ENCODE data around the gene ZNF662.

Gene ZNF662

GRCh38 chr3:42867138-42867537 is 38.8 kb upstream of the ZNF662 start:
- H3K9me3 ChIP-seq (ENCODE audit: control insufficient read depth, low read length), result no peaks in the 10 kb centered on the region

DNA sequence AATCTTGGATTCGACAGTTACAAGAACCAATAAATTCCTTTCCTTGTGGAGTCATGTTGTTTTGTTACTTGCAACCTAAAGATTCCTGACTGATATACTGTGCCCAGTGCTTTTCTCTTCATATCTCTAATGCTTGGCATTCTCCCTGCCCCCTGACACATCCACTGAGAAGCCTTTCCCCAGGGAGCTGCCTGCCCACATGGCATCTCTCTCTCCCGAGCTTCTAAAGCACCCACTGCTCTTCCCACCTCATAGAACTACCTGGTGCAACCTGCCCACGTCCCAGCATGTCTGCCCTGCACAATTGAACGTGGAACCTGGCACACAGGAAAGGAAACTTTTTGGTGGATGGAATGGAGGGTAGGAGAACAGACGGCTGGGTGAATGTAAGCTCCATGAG is 37.1 kb upstream of the ZNF662 start:
- no peaks in the 10 kb centered on the region for H3K9me3 ChIP-seq (ENCODE audit: control insufficient read depth, low read length)
- no peak overlapping the region for H2AFZ ChIP-seq (ENCODE audit: low read depth, low read length)
- H3K79me1 ChIP-seq (replicated peaks; ENCODE audit: low read length, poor library complexity, severe bottlenecking), result no peaks in the 10 kb centered on the region
- H2BK12ac ChIP-seq (ENCODE audit: low read length in 2 of 2), result no peak overlapping the region
- peaks cover 12 to 27% of the 10 kb centered on the region in 2 experiments for H3K27me3 ChIP-seq (ENCODE audit: control insufficient read depth in 1 of 2, insufficient read depth in 1 of 2, low read length in 2 of 2)
- H3K23ac ChIP-seq (ENCODE audit: low read length in 2 of 2), result no peak overlapping the region
- no peaks in the 10 kb centered on the region for H3K4me1 ChIP-seq (ENCODE audit: control insufficient read depth, insufficient read depth, low read depth, low read length)
- no peak overlapping the region for H3K14ac ChIP-seq (ENCODE audit: low read length in 2 of 2)
- H3K9ac ChIP-seq (ENCODE audit: low read length), result no peak overlapping the region
- H3K4me2 ChIP-seq (ENCODE audit: low read length, poor library complexity, severe bottlenecking), result no peak overlapping the region
- H3K18ac ChIP-seq (ENCODE audit: low read depth in 1 of 2, low read length in 2 of 2), result no peak overlapping the region
- no peak overlapping the region for H4K91ac ChIP-seq (ENCODE audit: low read length)
- no peak overlapping the region for H2AK5ac ChIP-seq (ENCODE audit: low read length, severe bottlenecking)
- no peak overlapping the region for H3K27ac ChIP-seq (ENCODE audit: low read length, poor library complexity, severe bottlenecking)
- no peaks in the 10 kb centered on the region for H3K36me3 ChIP-seq (ENCODE audit: control insufficient read depth in 1 of 2, insufficient read depth in 2 of 2, low read depth in 1 of 2, low read length in 2 of 2)
- no peak overlapping the region for H3K4me3 ChIP-seq (ENCODE audit: insufficient read depth in 1 of 2, low read depth in 1 of 2, low read length in 2 of 2)
- no peak overlapping the region for H2BK120ac ChIP-seq (ENCODE audit: low read depth, low read length)
- no peak overlapping the region for H2BK5ac ChIP-seq (ENCODE audit: low read depth, low read length, poor library complexity, severe bottlenecking)
- H3K4ac ChIP-seq (ENCODE audit: low read depth in 1 of 2, low read length in 2 of 2), result no peak overlapping the region
- no peak overlapping the region for H4K8ac ChIP-seq (ENCODE audit: low read length)
- no peak overlapping the region for H2BK15ac ChIP-seq (ENCODE audit: low read depth, poor library complexity, severe bottlenecking)
- WGBS, result 46% methylated on average over 5 of the region's 5 CpGs
- DNase-seq, result no peak

More at GRCh38 chr3:42867138-42867537, 38.8 kb upstream of the ZNF662 start:
- Histone ChIP-seq H3K27me3 (ENCODE audit: control insufficient read depth in 1 of 2, insufficient read depth in 1 of 2, low read length in 2 of 2) (peaks cover 9 to 24% of the 10 kb centered on the region in 2 experiments), H3K27ac (ENCODE audit: low read length, poor library complexity, severe bottlenecking) (no peak overlapping the region), H2BK12ac (ENCODE audit: low read length in 2 of 2) (no peak overlapping the region), H3K4ac (ENCODE audit: low read depth in 1 of 2, low read length in 2 of 2) (no peak overlapping the region), H3K23ac (ENCODE audit: low read length in 2 of 2) (no peak overlapping the region), H2BK120ac (ENCODE audit: low read depth, low read length) (no peak overlapping the region), H4K8ac (ENCODE audit: low read length) (no peak overlapping the region), H3K4me2 (ENCODE audit: low read length, poor library complexity, severe bottlenecking) (no peak overlapping the region), H3K18ac (ENCODE audit: low read depth in 1 of 2, low read length in 2 of 2) (no peak overlapping the region), H2AFZ (ENCODE audit: low read depth, low read length) (no peak overlapping the region), H3K79me1 (replicated peaks; ENCODE audit: low read length, poor library complexity, severe bottlenecking) (no peaks in the 10 kb centered on the region), H2AK5ac (ENCODE audit: low read length, severe bottlenecking) (no peak overlapping the region), H3K36me3 (ENCODE audit: control insufficient read depth in 1 of 2, insufficient read depth in 2 of 2, low read depth in 1 of 2, low read length in 2 of 2) (no peaks in the 10 kb centered on the region), H4K91ac (ENCODE audit: low read length) (no peak overlapping the region), H2BK15ac (ENCODE audit: low read depth, poor library complexity, severe bottlenecking) (no peak overlapping the region), H2BK5ac (ENCODE audit: low read depth, low read length, poor library complexity, severe bottlenecking) (no peak overlapping the region), H3K4me1 (ENCODE audit: control insufficient read depth, insufficient read depth, low read depth, low read length) (no peaks in the 10 kb centered on the region), H3K4me3 (ENCODE audit: insufficient read depth in 1 of 2, low read depth in 1 of 2, low read length in 2 of 2) (no peak overlapping the region), H3K14ac (ENCODE audit: low read length in 2 of 2) (no peak overlapping the region), H3K9ac (ENCODE audit: low read length) (no peak overlapping the region)
- no peak for DNase-seq
- 91% methylated on average over 7 of the region's 7 CpGs for WGBS

- H2BK15ac ChIP-seq (ENCODE audit: low read depth, poor library complexity, severe bottlenecking), result no peak overlapping the region
- DNase-seq, result no peak
- H3K14ac ChIP-seq (ENCODE audit: low read length in 2 of 2), result no peak overlapping the region
- no peak overlapping the region for H3K4me2 ChIP-seq (ENCODE audit: low read length, poor library complexity, severe bottlenecking)
- no peak overlapping the region for H3K18ac ChIP-seq (ENCODE audit: low read depth in 1 of 2, low read length in 2 of 2)
- no peak overlapping the region for H3K27ac ChIP-seq (ENCODE audit: low read length, poor library complexity, severe bottlenecking)
- H3K9me3 ChIP-seq (ENCODE audit: control insufficient read depth, low read length), result no peaks in the 10 kb centered on the region
- WGBS, result 75% methylated on average over 5 of the region's 5 CpGs
- H3K4ac ChIP-seq (ENCODE audit: low read depth in 1 of 2, low read length in 2 of 2), result no peak overlapping the region
- H3K27me3 ChIP-seq (ENCODE audit: control insufficient read depth in 1 of 2, insufficient read depth in 1 of 2, low read length in 2 of 2), result peaks cover 20 to 36% of the 10 kb centered on the region in 2 experiments
- H2BK12ac ChIP-seq (ENCODE audit: low read length in 2 of 2), result no peak overlapping the region
- no peak overlapping the region for H4K8ac ChIP-seq (ENCODE audit: low read length)
- no peak overlapping the region for H3K4me3 ChIP-seq (ENCODE audit: insufficient read depth in 1 of 2, low read depth in 1 of 2, low read length in 2 of 2)
- H2AFZ ChIP-seq (ENCODE audit: low read depth, low read length), result no peak overlapping the region
- H3K4me1 ChIP-seq (ENCODE audit: control insufficient read depth, insufficient read depth, low read depth, low read length), result no peaks in the 10 kb centered on the region
- no peak overlapping the region for H3K9ac ChIP-seq (ENCODE audit: low read length)
- H4K91ac ChIP-seq (ENCODE audit: low read length), result no peak overlapping the region
- no peak overlapping the region for H2BK5ac ChIP-seq (ENCODE audit: low read depth, low read length, poor library complexity, severe bottlenecking)
- no peak overlapping the region for H3K23ac ChIP-seq (ENCODE audit: low read length in 2 of 2)
- no peak overlapping the region for H2BK120ac ChIP-seq (ENCODE audit: low read depth, low read length)
- H3K36me3 ChIP-seq (ENCODE audit: control insufficient read depth in 1 of 2, insufficient read depth in 2 of 2, low read depth in 1 of 2, low read length in 2 of 2), result no peaks in the 10 kb centered on the region
- H3K79me1 ChIP-seq (replicated peaks; ENCODE audit: low read length, poor library complexity, severe bottlenecking), result no peaks in the 10 kb centered on the region
- no peak overlapping the region for H2AK5ac ChIP-seq (ENCODE audit: low read length, severe bottlenecking)
Observed at GRCh38 chr3:42871592-42872196, 34.2 kb upstream of the ZNF662 start.

DNA sequence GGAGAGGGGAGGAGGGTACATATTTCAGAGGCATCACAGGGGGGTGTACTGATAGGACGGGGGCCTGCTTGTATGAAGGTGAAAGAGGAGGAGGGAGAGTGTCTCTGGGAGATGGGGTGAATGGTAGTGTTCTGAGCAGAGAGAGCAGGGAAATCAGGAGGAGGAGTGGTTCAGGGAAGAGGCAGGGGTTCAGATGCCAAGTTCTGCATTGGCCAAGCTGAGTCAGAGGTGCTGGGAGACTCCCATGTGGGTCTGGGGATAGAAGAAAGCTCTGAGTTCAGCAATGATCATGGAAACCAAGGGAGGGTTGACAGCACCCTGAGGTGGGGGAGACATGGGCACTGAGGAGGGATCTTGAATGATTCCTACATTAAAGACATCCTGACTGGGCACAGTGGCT is 33.2 kb upstream of the ZNF662 start:
- Histone ChIP-seq H3K9ac (ENCODE audit: low read length) (no peak overlapping the region), H4K91ac (ENCODE audit: low read length) (no peak overlapping the region), H2AK5ac (ENCODE audit: low read length, severe bottlenecking) (no peak overlapping the region), H3K9me3 (ENCODE audit: control insufficient read depth, low read length) (no peaks in the 10 kb centered on the region), H3K27me3 (ENCODE audit: control insufficient read depth in 1 of 2, insufficient read depth in 1 of 2, low read length in 2 of 2) (peaks cover 25 to 32% of the 10 kb centered on the region in 2 experiments), H3K79me1 (replicated peaks; ENCODE audit: low read length, poor library complexity, severe bottlenecking) (no peaks in the 10 kb centered on the region), H3K18ac (ENCODE audit: low read depth in 1 of 2, low read length in 2 of 2) (no peak overlapping the region), H3K4me3 (ENCODE audit: insufficient read depth in 1 of 2, low read depth in 1 of 2, low read length in 2 of 2) (no peak overlapping the region), H3K4me1 (ENCODE audit: control insufficient read depth, insufficient read depth, low read depth, low read length) (no peaks in the 10 kb centered on the region), H3K36me3 (ENCODE audit: control insufficient read depth in 1 of 2, insufficient read depth in 2 of 2, low read depth in 1 of 2, low read length in 2 of 2) (no peaks in the 10 kb centered on the region), H4K8ac (ENCODE audit: low read length) (no peak overlapping the region), H3K4ac (ENCODE audit: low read depth in 1 of 2, low read length in 2 of 2) (no peak overlapping the region), H3K14ac (ENCODE audit: low read length in 2 of 2) (no peak overlapping the region), H3K23ac (ENCODE audit: low read length in 2 of 2) (no peak overlapping the region), H2BK5ac (ENCODE audit: low read depth, low read length, poor library complexity, severe bottlenecking) (no peak overlapping the region), H2AFZ (ENCODE audit: low read depth, low read length) (no peak overlapping the region), H3K4me2 (ENCODE audit: low read length, poor library complexity, severe bottlenecking) (no peak overlapping the region), H2BK15ac (ENCODE audit: low read depth, poor library complexity, severe bottlenecking) (no peak overlapping the region), H2BK120ac (ENCODE audit: low read depth, low read length) (no peak overlapping the region), H2BK12ac (ENCODE audit: low read length in 2 of 2) (no peak overlapping the region), H3K27ac (ENCODE audit: low read length, poor library complexity, severe bottlenecking) (no peak overlapping the region)
- WGBS, result 68% methylated on average over 1 of the region's 1 CpG
- DNase-seq, result no peak
